Dermis blood vessel endothelial cell (primary cell): ENCODE data around the gene GOPC. TPM values are rescaled to one million over a fixed set of nuclear protein-coding genes. Genes with fewer than 3 reads are reported as not detected.
"Not testable (repeated sequence)": the region's sequence is repeated elsewhere in the genome, so short reads cannot be mapped to it uniquely, and the experiment has no call there.

Experiments
- DNase-seq: peaks from one replicate; pipeline ENCODE4 v3.0.0; 2010
- total RNA-seq: library from RNA; depleted of rRNA; stranded (reverse); fragments of >200 nt; gene quantifications from 2 replicates; pipeline ENCODE4 v1.2.3, GENCODE V29; 2014

Gene GOPC
- total RNA-seq, result 41.7 and 44.7 TPM in 2 replicates

GRCh38 chr6:117602151-117602898 is at the start of gene GOPC:
Gene GOPC, minus strand, starts transcription at chr6:117602511. Its CDS starts 223 bp downstream, at chr6:117602288.
- DNase-seq, result peak; percentile 99

- not testable (repeated sequence) for DNase-seq
Measured at GRCh38 chr6:117651984-117652383, 49.7 kb upstream of the GOPC start.

GRCh38 chr6:117642976-117643375 is 40.7 kb upstream of the GOPC start:
- DNase-seq, result no peak

DNA sequence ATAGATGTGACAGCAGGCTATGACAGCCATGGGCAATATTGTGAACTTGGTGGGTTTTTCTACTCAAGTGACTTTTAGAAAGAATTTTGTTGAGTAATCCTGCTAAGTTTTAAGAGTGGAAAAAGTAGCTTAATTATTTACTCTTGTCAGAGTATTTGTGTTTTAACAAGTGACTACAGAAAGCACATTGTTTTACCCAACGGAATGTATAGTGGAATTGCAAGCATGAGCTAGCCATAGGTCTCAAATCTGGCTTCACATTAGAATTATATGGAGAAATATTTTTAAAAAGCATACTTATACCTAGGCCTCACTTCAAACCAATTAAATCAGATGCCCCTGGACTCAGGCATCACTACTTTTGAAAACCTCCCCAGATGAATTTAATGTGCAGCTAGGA is 35.5 kb upstream of the GOPC start:
- no peak for DNase-seq

- no peak for DNase-seq
Measured at GRCh38 chr6:117629119-117629660, 26.9 kb upstream of the GOPC start.

GRCh38 chr6:117627533-117627932 is 25.2 kb upstream of the GOPC start:
- no peak for DNase-seq

DNA sequence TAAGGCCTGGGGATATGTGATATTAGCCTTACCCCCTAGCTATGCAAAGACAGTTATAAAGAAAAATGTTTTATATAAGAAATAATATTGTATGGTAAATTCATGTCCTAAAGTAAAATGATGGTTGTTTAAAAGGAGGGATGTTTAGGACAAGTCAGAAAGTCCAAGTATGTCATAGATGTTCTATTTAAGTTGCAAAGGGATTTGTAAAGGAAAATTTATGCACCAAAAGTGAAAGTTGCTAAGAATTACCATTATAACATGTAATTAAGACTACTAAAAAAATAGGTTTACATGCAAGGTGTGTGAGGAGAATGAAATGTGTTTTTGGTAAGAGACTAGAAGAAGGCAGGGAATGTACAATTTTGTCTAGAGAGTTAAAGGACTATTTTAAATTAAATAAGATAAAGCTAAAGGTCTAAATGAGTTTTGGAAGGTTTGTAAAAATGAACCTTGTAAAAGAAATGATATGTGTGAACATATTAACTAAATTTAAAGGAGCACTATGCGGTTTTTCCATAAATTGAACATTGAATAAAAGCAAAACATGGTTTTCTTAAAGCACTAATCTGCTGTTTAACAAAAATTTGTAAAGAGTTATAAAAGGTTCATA is 22.7 kb upstream of the GOPC start:
- DNase-seq, result no peak

DNA sequence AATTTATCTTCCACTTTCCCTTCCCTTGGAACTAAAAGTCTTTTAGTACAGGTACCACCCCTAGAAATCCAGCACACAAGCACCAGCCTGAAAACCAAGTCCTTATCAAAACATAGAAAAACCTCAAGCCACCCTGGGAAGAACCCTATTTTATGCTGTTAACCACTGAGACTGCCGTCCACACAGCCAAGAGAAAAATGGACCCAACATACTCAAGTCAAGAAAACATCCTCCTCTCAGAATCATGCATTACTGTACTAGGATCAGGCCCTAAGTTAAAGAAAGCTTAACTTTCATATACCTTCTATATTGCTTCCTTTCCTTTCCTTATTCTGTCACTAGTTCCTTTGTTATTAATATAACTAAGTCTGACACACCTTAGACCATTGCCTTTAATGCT is 16.9 kb upstream of the GOPC start:
- no peak for DNase-seq

DNA sequence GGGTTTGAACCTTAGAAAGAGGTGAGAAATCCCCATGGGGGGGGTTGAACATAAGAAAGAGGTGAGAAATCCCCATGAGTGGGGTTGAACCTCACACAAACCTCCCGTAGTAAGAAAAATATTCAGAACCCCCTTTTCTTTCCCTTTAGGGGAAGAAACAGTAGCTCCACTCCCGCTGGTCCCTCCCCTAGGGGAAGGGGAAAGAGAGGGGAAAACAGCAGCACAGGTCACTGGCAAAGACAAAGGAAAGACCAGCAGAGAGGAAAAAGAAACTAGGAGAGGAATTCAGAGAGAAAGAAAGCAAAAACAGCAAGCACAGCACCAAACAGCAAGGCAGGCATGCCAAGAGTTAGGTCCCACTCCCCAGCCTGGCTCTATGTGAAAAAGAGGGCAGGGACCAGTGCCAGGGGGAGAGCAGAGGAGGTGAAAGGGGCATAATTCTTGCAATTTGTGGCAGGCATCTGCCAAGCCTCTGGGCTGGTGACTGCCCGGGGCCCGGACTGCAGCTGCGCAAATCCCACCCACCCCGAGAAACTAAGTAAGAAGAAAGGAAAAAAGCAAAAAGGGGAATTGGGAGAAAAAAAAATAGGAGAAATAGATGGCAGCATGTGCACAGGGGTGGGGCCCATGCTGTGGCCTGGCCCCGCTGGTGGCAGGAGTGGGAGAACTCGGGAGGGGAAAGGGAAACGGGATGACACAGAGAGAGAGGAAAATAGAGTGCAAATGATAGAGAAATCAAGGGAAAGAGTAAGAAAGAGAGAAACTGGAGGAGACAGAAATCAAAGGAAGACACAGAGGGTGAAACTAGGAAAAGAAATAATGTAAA is 15.1 kb upstream of the GOPC start:
- no peak for DNase-seq

DNA sequence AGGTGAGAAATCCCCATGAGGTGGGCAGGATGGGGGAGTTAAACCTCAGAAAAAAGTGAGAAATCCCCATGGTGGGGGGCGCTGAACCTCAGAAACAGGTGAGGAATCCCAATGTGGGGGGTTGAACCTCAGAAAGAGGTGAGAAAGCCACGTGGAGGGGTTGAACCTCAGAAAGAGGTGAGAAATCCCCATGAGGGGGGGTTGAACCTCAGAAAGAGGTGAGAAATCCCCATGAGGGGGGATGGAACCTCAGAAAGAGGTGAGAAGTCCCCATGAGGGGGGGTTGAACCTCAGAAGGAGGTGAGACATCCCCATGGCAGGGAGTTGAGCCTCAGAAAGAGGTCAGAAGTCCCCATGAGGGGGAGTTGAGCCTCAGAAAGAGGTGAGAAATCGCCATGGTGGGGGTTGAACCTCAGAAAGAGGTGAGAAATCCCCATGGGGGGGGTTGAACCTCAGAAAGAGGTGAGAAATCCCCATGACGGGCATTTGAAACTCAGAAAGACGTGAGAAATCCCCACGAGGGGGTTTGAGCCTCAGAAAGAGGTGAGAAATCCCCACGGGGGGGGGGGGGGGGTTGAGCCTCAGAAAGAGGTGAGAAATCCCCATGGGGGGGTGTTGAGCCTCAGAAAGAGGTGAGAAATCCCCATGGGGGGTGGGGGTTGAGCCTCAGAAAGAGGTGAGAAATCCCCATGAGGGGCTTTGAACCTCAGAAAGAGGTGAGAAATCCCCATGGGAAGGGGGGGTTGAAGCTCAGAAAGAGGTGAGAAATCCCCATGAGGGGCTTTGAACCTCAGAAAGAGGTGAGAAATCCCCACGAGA is 14.3 kb upstream of the GOPC start:
- DNase-seq, result no peak

DNA sequence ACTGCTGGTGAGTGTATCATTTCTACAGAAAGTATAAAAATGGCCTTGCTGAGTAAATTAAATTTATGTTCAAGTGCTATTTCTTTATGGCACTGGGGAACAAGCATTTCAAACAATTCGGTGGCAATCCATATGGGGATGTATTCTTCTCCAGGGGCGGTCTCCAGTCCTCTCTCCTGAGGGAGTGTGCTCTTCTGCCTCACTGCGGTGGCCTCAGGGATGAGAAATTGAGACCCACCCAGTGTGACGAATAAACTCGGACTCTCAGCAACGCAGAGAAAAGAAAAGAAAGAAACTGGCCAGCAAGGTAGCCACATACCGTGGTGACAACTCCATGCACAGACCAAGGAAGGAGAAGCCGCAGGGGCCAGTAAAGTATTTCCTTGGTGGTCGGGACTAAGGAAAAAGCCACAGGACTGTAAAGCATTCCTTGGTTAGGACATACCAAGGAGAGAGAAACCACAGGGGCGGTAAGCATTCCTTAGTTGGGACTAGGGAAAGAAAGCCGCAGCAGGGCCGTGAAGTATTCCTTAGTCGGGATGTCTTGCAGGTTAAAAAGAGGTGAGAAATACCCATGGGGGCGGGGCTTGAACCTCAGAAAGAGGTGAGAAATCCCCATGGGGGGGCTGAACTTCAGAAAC is 13.6 kb upstream of the GOPC start:
- no peak for DNase-seq

DNA sequence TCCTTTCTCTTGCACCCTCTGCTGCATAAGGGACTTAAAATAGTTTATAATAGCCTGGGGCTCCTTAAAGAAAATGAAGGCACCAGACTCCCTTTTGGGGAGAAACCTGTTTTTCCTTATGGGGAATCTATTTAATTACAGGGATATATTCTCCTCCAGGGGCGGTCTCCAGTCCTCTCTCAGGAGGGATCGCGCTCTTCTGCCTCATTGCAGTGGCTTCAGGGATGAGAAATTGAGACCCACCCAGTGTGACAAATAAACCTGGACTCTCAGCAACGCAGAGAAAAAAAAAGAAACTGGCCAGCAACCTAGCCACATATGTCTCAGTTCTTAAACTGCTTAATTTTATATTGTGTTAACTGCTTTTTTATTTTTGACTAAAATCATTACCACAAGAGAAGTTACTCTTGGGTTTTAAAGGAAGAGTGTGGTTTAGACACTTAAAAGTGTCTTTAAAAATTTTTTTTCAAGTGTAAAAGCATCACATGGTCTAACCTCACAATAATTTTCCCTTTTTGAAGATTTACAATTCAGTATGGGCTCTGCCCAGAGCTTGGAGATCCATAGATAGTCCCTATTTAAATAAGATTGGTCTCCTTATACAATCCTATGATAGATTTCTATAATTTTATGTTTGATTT is 11.7 kb upstream of the GOPC start:
- DNase-seq, result no peak

DNA sequence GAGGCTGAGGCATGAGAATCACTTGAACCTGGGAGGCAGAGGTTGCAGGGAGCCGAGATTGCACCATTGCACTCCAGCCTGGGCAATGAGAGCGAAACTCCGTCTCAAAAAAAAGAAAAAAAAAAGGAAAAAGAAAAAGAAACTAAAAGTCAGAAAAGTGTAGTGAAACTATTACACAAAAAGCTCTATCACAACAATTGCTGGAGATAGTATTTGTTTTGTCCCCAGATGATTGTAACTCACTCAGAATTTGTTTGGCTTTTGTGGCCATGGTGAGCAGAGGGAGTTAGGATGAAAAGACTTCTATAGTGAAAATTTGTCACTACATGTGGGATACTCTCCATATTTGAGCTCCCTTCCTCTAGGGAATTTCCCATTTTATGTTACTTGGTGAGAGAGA is 5.2 kb upstream of the GOPC start:
- DNase-seq, result no peak

DNA sequence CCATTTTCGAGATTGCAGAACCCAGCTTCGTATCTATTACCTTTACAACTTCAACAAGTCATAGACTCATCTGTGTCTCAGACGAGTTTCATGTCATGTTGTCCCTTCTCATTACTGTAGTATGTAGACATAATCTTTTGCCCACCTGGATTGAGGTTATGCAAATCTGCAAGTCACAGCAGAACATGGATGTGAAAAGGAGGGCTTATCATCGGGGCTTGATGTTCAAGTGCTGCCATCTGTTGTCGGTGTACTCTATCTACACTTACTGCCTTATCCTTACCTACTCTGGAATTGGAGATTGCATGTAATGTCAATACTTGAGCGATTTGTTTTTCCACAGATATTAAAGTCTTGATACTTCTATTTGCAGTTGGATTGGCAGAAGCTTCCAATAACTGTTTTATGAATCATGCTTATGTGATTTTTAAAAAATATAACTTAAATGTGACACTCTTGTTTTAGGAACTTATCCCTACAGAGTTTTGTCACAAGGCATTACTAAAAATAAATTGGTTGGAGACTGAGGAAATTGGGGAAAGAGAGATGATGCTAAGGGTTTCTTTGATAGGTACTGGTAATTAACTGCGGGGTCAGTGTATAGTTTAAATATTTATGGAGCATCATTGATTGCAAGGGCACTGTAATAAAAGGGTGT is 3.0 kb upstream of the GOPC start:
- DNase-seq, result peak; percentile 90

- no peak for DNase-seq
Measured at GRCh38 chr6:117603821-117604220, 1.5 kb upstream of the GOPC start.

DNA sequence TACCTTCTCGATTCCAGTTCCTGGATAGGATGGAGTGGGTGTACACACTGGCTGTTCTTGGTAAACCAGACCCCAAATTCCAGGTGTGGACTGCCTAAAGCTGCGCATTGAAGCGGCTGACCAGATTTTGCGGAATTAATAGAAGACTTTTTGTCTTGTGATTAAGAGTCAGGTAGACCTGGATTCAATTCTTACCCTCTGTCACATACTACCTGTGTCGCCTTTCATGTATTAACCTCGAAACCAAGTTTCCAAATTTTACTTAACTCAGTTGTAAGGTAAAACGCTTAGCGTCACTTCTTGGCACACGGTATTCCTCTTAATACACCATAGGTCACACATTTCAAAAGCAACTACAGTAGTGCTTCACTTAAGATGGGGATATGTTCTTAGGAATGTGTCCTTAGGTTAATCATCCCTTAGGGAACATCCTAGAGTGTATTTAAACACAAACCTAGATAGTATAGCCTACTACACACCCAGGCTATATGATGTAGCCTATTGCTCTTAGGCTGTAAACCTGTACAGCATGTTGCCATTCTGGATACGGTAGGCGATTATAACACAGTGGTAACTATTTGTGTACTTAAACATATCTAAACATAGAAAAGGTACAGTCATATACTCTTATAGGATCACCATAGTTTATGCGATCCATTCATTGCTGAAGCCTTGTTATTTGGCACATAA is 733 bp upstream of the GOPC start:
- no peak for DNase-seq

DNA sequence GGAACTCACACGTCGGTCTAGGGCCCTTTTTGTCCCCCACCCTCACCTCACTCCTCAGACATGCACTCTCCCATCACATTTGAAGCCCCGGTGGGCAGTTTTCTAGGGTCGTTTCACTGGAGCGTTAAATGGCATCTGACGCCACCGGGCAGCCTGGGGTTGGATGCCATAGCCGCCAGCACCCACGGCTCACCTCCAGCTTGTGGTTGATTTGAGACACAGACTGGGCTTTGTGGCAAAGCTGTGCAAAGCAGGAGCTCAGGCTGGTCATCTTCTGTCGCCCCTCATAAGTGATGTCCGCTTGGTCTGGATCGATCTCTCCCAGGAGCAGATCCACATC is 530 bp downstream of the GOPC start:
- no peak for DNase-seq

DNA sequence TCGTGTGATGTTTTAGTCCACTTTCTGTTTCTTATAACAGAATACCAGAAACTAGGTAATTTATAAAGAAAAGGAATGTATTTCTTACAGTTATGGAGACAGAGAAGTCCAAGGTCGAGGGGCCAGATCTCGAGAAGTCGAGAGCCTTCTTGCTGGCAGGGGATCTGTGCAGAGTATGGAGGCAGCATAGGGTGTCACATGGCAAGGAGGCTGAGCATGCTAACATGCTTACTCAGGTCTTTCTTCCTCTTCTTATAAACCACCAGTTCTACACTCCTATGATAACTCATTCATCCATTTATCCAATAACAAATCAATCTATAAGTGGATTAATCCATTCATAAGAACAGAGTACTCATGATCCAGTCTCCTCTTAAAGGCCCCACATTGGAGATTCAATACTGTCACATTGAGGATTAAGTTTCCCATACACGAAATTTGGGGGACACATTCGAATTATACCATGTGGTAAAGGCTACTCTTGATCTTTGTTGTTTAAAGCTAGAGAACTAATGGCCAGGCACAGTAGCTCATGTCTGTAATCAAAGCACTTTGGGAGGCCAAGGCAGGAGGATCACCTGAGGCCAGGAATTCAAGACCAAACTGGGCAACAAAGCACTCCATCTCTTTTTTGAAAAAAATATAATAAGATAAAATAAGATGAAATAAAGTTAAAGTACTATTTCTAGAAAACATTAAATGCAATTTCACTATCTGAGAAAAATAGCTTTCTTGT is 2.1 kb downstream of the GOPC start:
- peak; percentile 19 for DNase-seq

GRCh38 chr6:117597755-117598154 is 4.6 kb downstream of the GOPC start:
- no peak for DNase-seq
